Activated T-helper 2 cell treated with anti-CD3 and anti-CD28 coated beads, Interferon-gamma antibody, Interleukin-2, Interleukin-4, amounts not matched to agents 10 μg/mL and 5 μg/mL and 100 μg/mL, durations not matched to agents 14 hours and 24 hours and 36 hours (primary cell): ENCODE data around the gene RBM42. TPM values are rescaled to one million over a fixed set of nuclear protein-coding genes. Genes with fewer than 3 reads are reported as not detected.

ENCODE experiments used
- DNase-seq: peaks from one replicate; pipeline ENCODE4 v3.0.0; 2021; ENCODE audit warnings: low spot score
- H3K27ac Mint-ChIP-seq: one replicate; pipeline ENCODE4 v1.8.0; 2021; ENCODE audit warnings: mixed read lengths
- H3K27me3 Mint-ChIP-seq: one replicate; pipeline ENCODE4 v1.8.0; 2021; ENCODE audit warnings: low read depth, mixed read lengths
- H3K36me3 Mint-ChIP-seq: one replicate; pipeline ENCODE4 v1.8.0; 2021; ENCODE audit warnings: low read depth, mixed read lengths
- H3K4me1 Mint-ChIP-seq: one replicate; pipeline ENCODE4 v1.8.0; 2021; ENCODE audit warnings: low read depth, mixed read lengths
- H3K4me3 Mint-ChIP-seq: one replicate; pipeline ENCODE4 v1.8.0; 2021; ENCODE audit warnings: low read depth, mild to moderate bottlenecking, moderate library complexity, mixed read lengths
- H3K9me3 Mint-ChIP-seq: one replicate; pipeline ENCODE4 v1.8.0; 2021; ENCODE audit warnings: mixed read lengths
- intact Hi-C: fragments of 100-400 bp; cut with micrococcal nuclease; formaldehyde crosslinking; loops from one replicate; pipeline ENCODE4 v1.15.1; 2023
- total RNA-seq: library from RNA; stranded (reverse); gene quantifications from 2 replicates; pipeline ENCODE4 v1.2.3, GENCODE V29; 2022

The RBM42 gene
- total RNA-seq, 1 donor from 2014 or later, result 102 TPM

GRCh38 chr19:35608251-35608650 is 20.6 kb upstream of the RBM42 start:
- Mint-ChIP-seq H3K4me3 (no peak overlapping the region), H3K9me3 (peaks cover 18% of the 10 kb centered on the region), H3K27ac (no peak overlapping the region), H3K36me3 (peaks cover 10% of the 10 kb centered on the region), H3K27me3 (no peaks in the 10 kb centered on the region), H3K4me1 (peaks cover 16% of the 10 kb centered on the region)
- DNase-seq, result no peak
- intact Hi-C loops, result no loop called here

DNA sequence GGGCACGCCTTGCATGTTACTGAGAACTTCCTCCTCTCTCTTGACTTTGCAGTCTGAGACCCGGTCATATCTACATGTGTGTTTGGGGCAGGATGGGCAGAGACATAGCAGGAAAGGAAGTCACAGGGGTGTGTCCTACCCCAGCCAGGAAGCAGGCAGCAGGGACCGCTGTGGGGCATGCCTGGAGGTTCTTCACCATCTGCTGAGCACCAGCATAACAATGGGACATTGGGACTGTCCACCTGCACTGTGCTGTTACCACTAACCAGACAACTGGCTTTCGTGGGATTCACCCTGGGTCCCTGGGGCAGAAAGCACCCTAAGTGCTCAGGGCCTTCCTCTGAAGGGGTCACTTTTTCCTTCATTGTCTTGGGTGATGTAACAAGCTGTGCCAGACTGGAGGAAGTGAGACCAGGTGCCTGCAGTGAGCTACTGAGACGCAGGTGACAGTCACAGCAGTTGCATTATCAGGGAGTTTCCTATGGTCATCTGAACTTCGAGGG is 18.9 kb upstream of the RBM42 start:
- intact Hi-C loops, result no loop called here
- Mint-ChIP-seq H3K9me3 (peaks cover 18% of the 10 kb centered on the region), H3K4me3 (no peak overlapping the region), H3K4me1 (peaks cover 20% of the 10 kb centered on the region), H3K36me3 (peaks cover 10% of the 10 kb centered on the region), H3K27ac (peak overlapping the region; percentile 1), H3K27me3 (no peaks in the 10 kb centered on the region)
- peak; percentile 34 for DNase-seq

DNA sequence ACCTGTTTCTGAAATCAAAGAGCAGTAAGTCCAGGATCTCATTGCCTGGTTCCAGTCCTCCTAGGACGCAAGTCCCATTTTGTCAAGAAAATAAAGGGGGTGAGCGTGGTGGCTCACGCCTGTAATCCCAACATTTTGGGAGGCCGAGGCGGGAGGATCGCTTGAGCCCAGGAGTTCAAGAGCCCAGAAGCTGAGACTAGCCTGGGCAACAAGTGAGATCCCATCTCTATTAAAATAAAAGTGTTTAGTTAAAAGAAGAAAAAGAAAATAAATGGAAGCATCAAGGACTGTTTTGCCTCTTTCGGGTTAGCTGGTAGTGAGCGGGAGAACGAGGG is 16.6 kb upstream of the RBM42 start:
- Mint-ChIP-seq H3K9me3 (peaks cover 12% of the 10 kb centered on the region), H3K27me3 (no peaks in the 10 kb centered on the region), H3K4me3 (peak overlapping the region; percentile 81), H3K27ac (peak overlapping the region; percentile 83), H3K4me1 (peaks cover 20% of the 10 kb centered on the region), H3K36me3 (peaks cover 17% of the 10 kb centered on the region)
- no peak for DNase-seq
- intact Hi-C loops, result loop anchor here (1.0 kb wide), 3 partner anchors 16 to 67 kb away; partner anchors contain the start of gene TMEM147

GRCh38 chr19:35612559-35613321 is 16.1 kb upstream of the RBM42 start, which contains the start of gene HAUS5:
Gene HAUS5, plus strand, starts transcription at chr19:35612735. Its CDS starts 60 bp downstream, at chr19:35612795.
- no peaks in the 10 kb centered on the region for H3K27me3 Mint-ChIP-seq
- intact Hi-C loops, result loop anchor here (1.0 kb wide), 3 partner anchors 16 to 67 kb away; partner anchors contain the start of gene TMEM147
- peaks cover 8% of the 10 kb centered on the region for H3K9me3 Mint-ChIP-seq
- peak within 1 kb of the TSS; percentile 81 for H3K4me3 Mint-ChIP-seq
- DNase-seq, result peak; percentile 94
- H3K36me3 Mint-ChIP-seq, result peaks cover 15% of the 10 kb centered on the region
- peak within 1 kb of the TSS; percentile 83 for H3K27ac Mint-ChIP-seq
- peaks cover 20% of the 10 kb centered on the region for H3K4me1 Mint-ChIP-seq

DNA sequence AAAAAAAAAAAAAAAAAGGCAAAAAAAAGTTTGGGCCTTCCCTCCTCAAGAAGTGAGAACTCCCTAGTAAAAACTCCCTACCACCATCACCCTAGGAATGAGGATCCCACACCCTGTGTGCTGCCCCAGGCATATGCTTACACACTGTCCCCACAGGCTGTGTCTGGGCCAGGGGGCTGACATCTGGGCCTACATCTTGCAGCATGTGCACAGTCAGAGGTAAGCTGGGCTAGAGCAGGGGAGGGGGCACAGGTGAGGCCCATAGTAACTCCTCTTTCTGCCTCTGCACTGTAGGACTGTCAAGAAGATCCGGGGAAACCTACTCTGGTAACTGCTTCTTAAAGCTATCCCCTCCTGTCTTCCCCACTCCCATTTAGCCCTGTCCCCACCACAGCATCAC is 15.3 kb upstream of the RBM42 start:
- intact Hi-C loops, result no loop called here
- no peak for DNase-seq
- peaks cover 10% of the 10 kb centered on the region for H3K36me3 Mint-ChIP-seq
- H3K4me1 Mint-ChIP-seq, result peaks cover 20% of the 10 kb centered on the region
- no peaks in the 10 kb centered on the region for H3K27me3 Mint-ChIP-seq
- peaks cover 3% of the 10 kb centered on the region for H3K9me3 Mint-ChIP-seq
- peak overlapping the region; percentile 83 for H3K27ac Mint-ChIP-seq
- H3K4me3 Mint-ChIP-seq, result peak overlapping the region; percentile 81

DNA sequence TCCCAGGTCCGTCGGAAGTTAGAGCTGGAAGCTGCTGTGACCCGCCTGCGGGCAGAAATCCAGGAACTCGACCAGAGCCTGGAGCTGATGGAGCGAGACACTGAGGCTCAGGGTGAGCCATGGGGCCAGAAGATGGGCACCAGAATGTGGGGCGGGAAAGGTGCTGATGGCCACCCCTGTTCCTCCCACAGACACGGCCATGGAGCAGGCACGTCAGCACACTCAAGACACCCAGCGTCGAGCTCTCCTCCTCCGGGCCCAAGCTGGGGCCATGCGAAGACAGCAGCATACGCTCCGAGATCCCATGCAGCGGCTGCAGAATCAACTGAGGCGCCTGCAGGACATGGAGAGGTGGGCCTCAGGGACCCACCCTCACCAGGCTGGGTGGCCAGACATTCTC is 13.8 kb upstream of the RBM42 start:
- Mint-ChIP-seq H3K27me3 (no peaks in the 10 kb centered on the region), H3K27ac (no peak overlapping the region), H3K4me3 (no peak overlapping the region), H3K36me3 (peaks cover 10% of the 10 kb centered on the region), H3K9me3 (no peaks in the 10 kb centered on the region), H3K4me1 (peaks cover 15% of the 10 kb centered on the region)
- DNase-seq, result no peak
- intact Hi-C loops, result no loop called here

DNA sequence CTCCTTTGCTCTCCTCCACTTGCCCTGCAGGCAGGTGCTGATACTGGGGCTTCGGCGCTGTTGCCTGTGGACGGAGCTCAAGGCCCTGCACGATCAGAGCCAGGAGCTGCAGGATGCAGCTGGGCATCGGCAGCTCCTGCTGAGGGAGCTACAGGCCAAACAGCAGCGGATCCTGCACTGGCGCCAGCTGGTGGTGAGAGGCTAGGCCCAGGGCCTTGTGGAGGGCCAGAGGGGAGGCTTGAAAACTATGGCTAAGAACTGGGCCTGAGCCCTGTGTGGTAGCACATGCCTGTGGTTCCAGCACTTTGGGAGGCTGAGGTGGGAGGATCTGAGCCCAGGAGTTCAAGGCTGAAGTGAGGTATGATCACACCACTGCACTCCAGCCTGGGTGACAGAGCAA is 10.0 kb upstream of the RBM42 start:
- no peaks in the 10 kb centered on the region for H3K9me3 Mint-ChIP-seq
- no peak overlapping the region for H3K27ac Mint-ChIP-seq
- intact Hi-C loops, result no loop called here
- peaks cover 17% of the 10 kb centered on the region for H3K36me3 Mint-ChIP-seq
- no peaks in the 10 kb centered on the region for H3K4me1 Mint-ChIP-seq
- DNase-seq, result no peak
- no peak overlapping the region for H3K4me3 Mint-ChIP-seq
- no peaks in the 10 kb centered on the region for H3K27me3 Mint-ChIP-seq

DNA sequence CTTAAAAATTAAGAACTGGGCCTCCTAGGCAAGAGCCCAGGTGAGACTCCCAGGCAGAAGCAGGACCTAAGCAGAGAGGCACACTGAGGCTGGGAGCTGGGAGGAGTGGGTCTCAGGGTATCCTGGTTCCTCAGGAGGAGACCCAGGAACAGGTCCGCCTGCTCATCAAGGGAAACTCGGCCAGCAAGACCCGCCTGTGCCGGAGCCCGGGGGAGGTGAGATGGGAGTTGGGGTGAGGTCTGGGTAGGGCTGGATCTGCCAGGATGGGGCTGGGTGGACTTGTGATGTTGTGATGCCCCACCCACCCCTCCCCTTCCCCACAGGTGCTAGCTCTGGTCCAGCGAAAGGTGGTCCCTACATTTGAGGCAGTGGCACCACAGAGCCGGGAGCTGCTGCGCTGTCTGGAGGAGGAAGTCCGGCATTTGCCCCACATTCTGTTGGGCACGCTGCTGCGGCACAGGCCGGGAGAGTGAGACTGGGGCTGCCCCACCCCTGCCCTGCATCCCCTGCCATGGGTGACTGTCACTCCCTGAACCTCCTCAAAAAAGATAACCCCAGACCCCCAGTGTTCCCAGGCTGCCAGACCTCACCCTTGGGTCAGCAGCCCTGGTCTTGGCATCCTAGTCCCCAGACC is 9.4 kb upstream of the RBM42 start:
- intact Hi-C loops, result no loop called here
- DNase-seq, result no peak
- Mint-ChIP-seq H3K27me3 (no peaks in the 10 kb centered on the region), H3K4me3 (no peak overlapping the region), H3K27ac (no peak overlapping the region), H3K9me3 (no peaks in the 10 kb centered on the region), H3K36me3 (peaks cover 17% of the 10 kb centered on the region), H3K4me1 (no peaks in the 10 kb centered on the region)

- intact Hi-C loops, result no loop called here
- no peaks in the 10 kb centered on the region for H3K9me3 Mint-ChIP-seq
- H3K4me3 Mint-ChIP-seq, result no peak overlapping the region
- H3K4me1 Mint-ChIP-seq, result no peaks in the 10 kb centered on the region
- H3K36me3 Mint-ChIP-seq, result peaks cover 17% of the 10 kb centered on the region
- H3K27me3 Mint-ChIP-seq, result no peaks in the 10 kb centered on the region
- DNase-seq, result no peak
- H3K27ac Mint-ChIP-seq, result no peak overlapping the region
Measured at GRCh38 chr19:35620001-35620400, 8.8 kb upstream of the RBM42 start.

DNA sequence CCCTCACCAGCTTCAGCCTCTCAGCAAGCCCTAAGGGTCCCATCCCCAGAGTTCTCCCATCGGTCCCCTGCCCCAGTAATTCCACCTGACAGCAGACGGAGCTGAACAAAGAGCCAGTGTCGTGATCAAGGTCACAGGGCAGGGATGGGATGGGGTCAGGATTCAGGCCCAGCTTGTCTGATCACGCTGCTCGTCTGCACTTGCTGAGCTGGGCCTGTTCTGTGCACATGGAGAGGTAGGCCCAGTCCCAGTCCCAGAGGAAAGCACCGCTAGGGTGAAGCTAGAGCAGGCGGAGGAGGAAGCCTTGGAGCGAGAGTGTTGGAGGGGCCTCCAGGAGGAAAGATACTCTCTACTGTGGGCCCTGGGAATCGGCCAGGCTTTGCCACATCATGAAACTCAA is 7.1 kb upstream of the RBM42 start:
- intact Hi-C loops, result no loop called here
- peaks cover 2% of the 10 kb centered on the region for H3K4me1 Mint-ChIP-seq
- H3K36me3 Mint-ChIP-seq, result peaks cover 10% of the 10 kb centered on the region

GRCh38 chr19:35622750-35623149 is 6.1 kb upstream of the RBM42 start:
- H3K9me3 Mint-ChIP-seq, result no peaks in the 10 kb centered on the region
- H3K4me3 Mint-ChIP-seq, result no peak overlapping the region
- H3K36me3 Mint-ChIP-seq, result peaks cover 10% of the 10 kb centered on the region
- peaks cover 2% of the 10 kb centered on the region for H3K4me1 Mint-ChIP-seq
- no peaks in the 10 kb centered on the region for H3K27me3 Mint-ChIP-seq
- H3K27ac Mint-ChIP-seq, result no peak overlapping the region
- intact Hi-C loops, result no loop called here
- DNase-seq, result no peak

More for the DNA sequence above, 7.1 kb upstream of the RBM42 start:
- Mint-ChIP-seq H3K9me3 (no peaks in the 10 kb centered on the region), H3K4me3 (no peak overlapping the region), H3K27me3 (no peaks in the 10 kb centered on the region), H3K27ac (no peak overlapping the region)
- DNase-seq, result no peak

- Mint-ChIP-seq H3K36me3 (peaks cover 10% of the 10 kb centered on the region), H3K4me1 (peaks cover 5% of the 10 kb centered on the region), H3K9me3 (no peaks in the 10 kb centered on the region), H3K27ac (no peak overlapping the region), H3K4me3 (no peak overlapping the region), H3K27me3 (no peaks in the 10 kb centered on the region)
- DNase-seq, result no peak
- intact Hi-C loops, result no loop called here
Measured at GRCh38 chr19:35623327-35624010, 5.4 kb upstream of the RBM42 start.

DNA sequence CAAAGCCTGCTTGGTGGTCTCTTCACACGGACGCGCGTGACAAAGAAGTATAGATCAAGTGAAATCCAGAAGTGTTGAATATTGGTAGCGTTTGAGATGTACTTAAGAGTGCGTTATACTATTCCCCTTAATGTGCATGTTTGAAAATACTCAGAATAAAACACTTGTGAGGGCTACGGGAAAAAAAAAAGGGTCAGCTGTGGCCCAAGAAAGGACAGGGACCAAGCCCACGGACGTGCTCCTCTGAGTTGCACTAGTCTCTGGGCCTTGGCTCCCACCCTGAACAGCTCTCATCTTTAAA is 622 bp upstream of the RBM42 start:
- peaks cover 31% of the 10 kb centered on the region for H3K36me3 Mint-ChIP-seq
- DNase-seq, result no peak
- peak overlapping the region; percentile 99 for H3K27ac Mint-ChIP-seq
- peaks cover 14% of the 10 kb centered on the region for H3K4me1 Mint-ChIP-seq
- no peaks in the 10 kb centered on the region for H3K9me3 Mint-ChIP-seq
- intact Hi-C loops, result loop anchor here (1.0 kb wide), 3 partner anchors 16 to 82 kb away; partner anchors contain the start of gene HAUS5
- H3K27me3 Mint-ChIP-seq, result no peaks in the 10 kb centered on the region
- H3K4me3 Mint-ChIP-seq, result peak overlapping the region; percentile 100
